GM12865 (cell line): Measurements from ENCODE around the gene SEMA5B.

Experiments
- DNase-seq: peaks from one replicate; pipeline ENCODE4 v3.0.0; 2010; ENCODE audit warnings: low read depth
- H3K4me3 ChIP-seq: 2 replicates; pipeline ENCODE4 v1.5.1; 2011; ENCODE audit warnings: mild to moderate bottlenecking, low read depth, low read length, control low read depth
- TF ChIP-seq, protein P1 (sequence below): IDR thresholded peaks from 2 replicates; pipeline ENCODE4 v1.5.1; 2011; ENCODE audit warnings: low read length, control low read depth, low read depth, inconsistent platforms; ENCODE audit not compliant: insufficient read depth; ENCODE audit errors: missing control alignments

SEMA5B gene

DNA sequence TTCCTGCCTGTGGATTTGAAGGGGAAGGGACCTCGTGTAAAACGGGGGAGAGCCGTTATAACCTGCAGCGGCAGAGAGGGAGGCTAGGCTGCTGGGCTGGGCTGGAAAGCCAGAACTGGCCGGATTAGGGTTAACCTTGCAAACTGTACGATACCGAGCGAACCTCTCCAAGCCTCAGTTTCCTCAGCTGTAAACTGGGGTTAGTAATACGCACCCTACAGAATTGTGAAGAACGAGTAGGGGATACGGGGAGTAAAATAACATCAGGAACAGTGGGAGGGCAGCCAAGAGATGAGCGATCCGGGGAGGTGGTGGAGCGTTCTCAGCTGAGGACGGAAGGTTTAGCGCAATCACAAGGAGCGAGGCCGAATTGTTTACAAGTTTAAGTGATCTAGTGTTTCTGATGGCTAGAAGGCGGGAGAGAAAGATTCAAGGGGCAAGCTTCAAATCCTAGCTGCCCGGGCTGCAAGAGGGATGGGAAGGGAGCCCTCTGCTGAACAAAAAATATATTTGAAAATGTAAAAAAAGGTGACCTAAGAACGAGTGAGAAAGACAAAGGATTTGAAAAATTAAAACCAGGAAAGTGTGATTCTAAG is 768 bp upstream of the SEMA5B start:
- TF ChIP-seq, protein P1, sequence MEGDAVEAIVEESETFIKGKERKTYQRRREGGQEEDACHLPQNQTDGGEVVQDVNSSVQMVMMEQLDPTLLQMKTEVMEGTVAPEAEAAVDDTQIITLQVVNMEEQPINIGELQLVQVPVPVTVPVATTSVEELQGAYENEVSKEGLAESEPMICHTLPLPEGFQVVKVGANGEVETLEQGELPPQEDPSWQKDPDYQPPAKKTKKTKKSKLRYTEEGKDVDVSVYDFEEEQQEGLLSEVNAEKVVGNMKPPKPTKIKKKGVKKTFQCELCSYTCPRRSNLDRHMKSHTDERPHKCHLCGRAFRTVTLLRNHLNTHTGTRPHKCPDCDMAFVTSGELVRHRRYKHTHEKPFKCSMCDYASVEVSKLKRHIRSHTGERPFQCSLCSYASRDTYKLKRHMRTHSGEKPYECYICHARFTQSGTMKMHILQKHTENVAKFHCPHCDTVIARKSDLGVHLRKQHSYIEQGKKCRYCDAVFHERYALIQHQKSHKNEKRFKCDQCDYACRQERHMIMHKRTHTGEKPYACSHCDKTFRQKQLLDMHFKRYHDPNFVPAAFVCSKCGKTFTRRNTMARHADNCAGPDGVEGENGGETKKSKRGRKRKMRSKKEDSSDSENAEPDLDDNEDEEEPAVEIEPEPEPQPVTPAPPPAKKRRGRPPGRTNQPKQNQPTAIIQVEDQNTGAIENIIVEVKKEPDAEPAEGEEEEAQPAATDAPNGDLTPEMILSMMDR, result peak; percentile 30
- peak overlapping the region; percentile 32 for H3K4me3 ChIP-seq
- DNase-seq, result peak; percentile 53

DNA sequence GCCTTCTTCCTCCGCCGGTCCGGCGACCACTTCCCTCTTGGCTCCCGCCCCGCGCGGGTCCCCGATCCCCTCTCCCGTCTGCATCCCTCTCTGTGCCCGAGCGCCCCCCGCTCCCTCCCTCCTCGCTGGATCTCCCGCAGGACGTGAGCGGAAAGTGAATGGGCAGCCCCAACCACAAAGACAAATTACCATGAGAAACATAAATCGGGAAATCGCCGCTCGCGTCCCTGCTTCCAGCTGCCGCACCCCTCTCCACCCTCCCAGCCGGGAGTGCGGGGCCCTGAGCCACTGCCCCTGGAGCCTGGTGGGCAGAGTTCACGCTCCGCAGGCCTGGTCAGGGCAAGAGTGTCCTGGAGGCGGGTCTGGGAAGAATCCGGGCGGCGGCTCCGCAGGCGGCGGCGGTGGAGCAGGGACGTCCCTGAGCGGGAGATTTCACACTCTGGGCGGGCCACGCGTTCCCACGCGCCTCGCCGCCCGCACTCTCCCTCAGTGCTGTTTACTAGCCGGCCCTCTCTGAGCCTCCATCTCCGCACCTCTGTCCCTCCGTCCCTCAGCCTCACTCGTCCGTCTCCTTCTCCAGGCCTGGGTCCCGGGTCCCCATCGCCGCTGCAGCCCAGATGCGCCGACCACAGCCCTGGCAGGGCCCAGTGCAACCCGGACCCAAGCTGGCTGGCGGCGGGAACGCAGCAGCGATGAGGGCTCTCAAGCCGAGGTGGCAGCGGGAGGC is 835 bp downstream of the SEMA5B start:
- no peak for DNase-seq
- TF ChIP-seq, protein P1, result no peak
- H3K4me3 ChIP-seq, result no peak overlapping the region; the same call in 1 of the 2 replicates

DNA sequence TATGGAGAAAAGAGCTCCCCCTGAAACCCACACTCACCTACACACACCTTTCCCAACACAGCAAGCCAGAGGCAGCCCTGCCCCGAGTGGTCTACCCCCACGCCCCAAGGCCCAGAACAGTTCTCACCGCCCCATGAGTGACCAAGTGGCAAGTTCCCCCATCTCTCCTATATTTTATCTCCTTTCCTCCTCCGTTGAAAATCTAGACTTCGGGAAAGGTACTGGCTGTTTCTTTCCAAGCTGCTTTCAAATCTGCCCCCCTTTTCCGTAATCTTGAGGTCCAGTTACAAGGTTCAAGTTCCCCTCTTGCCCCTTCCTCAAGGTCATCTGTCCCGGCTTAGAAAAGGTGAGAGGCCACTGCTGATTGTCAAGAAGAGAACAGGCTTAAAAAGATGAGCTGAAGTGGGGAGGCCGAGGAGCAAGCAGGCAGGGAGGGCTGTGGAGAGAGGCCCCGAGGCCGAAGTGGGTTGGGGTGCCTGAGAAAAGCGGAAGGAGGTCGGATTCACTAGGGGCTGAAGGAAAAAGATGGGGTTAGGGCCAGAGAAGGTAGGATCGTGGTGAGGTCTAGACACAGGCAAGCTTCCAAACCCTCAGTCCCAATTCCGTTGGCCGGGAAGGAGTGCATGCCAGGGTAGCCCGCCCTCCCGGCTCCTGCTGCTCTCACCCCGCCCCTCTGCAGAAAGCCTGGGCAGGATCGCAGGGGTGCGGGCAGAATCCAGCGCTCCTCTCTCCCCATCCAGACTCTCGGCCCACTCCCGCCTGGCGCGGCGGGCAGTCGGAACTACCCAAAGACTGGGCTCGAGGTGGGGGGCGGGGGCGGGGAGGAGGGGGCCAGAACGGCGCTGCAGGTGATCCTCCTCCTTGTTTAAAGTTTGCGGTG is 1.7 kb downstream of the SEMA5B start:
- no peak for DNase-seq
- TF ChIP-seq, protein P1, result no peak
- no peak overlapping the region for H3K4me3 ChIP-seq

DNA sequence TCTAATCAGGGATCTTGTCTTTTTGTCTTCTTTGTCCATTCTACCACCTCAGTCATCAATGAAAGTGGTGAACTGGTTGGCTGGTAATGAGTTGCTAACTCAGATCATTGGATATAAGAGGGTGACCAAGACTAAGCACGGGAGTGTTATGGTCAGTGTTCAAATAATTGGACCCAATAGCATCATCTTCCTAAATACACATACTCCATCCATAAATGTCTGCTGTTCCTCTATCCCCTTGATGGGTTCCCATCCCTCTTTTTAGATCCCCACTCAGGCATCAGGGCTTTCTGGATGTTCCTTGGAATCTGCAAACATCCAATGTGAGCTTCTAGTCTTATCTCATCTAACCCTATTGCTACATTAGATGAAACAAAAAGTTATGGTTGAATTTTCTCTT is 3.5 kb downstream of the SEMA5B start:
- DNase-seq, result no peak
- TF ChIP-seq, protein P1, result no peak
- H3K4me3 ChIP-seq, result no peak overlapping the region

DNA sequence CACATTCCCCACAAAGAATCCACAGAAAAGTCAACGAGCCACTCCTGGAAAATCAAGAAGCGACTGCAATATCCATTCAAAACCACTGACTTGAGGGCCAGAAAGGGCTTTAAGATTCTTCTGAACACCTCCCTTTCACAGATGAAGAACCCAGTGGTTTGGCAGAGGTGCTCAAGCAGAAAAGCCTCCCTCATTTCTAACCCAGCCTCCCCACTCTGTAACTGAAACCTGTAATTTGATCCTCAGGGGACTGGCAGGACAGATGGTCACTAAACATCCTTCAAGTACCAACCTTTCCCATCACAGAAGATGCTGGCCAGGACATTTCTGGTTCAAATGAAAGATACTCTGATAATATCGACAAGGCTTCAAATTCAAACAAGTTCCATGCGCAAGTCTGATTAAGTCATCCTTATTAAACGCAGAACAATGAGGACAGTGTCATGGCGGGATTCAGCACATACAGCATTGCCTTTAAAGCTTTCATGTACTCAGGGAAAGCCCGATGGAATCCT is 5.5 kb downstream of the SEMA5B start:
- TF ChIP-seq, protein P1, result no peak
- DNase-seq, result no peak
- no peak overlapping the region for H3K4me3 ChIP-seq

DNA sequence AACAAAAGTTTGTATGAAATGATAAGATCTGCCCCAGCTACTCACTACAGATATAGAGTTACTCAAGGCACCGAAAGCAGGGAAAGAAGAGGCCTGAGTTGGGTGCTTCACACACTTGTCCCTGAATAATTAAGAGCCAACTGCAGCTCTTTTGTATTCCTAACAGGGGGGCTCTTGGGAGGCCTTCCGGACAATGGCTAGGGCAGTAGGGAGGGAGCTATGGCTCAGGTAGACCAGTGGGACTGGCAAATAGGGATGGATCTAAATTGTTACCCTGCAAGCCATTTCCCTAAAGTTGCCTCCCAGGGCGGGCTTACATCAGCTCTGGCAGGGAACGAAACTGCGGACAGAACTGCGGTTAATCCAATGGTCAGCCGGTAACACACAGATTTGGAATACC is 6.2 kb downstream of the SEMA5B start:
- TF ChIP-seq, protein P1, result no peak
- DNase-seq, result no peak
- no peak overlapping the region for H3K4me3 ChIP-seq
